Activated naive CD8-positive, alpha-beta T cell treated with anti-CD3 and anti-CD28 coated beads, Interleukin-2, amount 10 ng/mL, durations not matched to agents 7 days and 5 days (primary cell): ENCODE results near the gene FBXO22. TPM values are rescaled to one million over a fixed set of nuclear protein-coding genes. Genes with fewer than 3 reads are reported as not detected.
"Not testable (repeated sequence)": the region's sequence is repeated elsewhere in the genome, so short reads cannot be mapped to it uniquely, and the experiment has no call there.

ENCODE experiments used
- ATAC-seq: fragments of 150-1000 bp; cut with Tn5 transposase; one replicate; pipeline ENCODE4 v1.10.0; 2021; ENCODE audit warnings: low read depth, moderate library complexity
- POLR2A ChIA-PET: fragments of 350-600 bp; sonication (Branson Sonifier 250); formaldehyde crosslinking; loops from one replicate; lab custom pipeline; 2021; ENCODE audit warnings: antibody characterized with exemption; lab: Charles Lee
- DNase-seq: peaks from one replicate; pipeline ENCODE4 v3.0.0; 2021
- H3K27ac Mint-ChIP-seq: one replicate; pipeline ENCODE4 v1.8.0; 2022; ENCODE audit warnings: mild to moderate bottlenecking, mixed read lengths
- H3K27me3 Mint-ChIP-seq: one replicate; pipeline ENCODE4 v1.8.0; 2022; ENCODE audit warnings: mild to moderate bottlenecking, moderate library complexity, mixed read lengths
- H3K36me3 Mint-ChIP-seq: one replicate; pipeline ENCODE4 v1.8.0; 2021; ENCODE audit warnings: mild to moderate bottlenecking, mixed read lengths
- H3K4me1 Mint-ChIP-seq: one replicate; pipeline ENCODE4 v1.8.0; 2021; ENCODE audit warnings: mixed read lengths
- H3K4me3 Mint-ChIP-seq: one replicate; pipeline ENCODE4 v1.8.0; 2022; ENCODE audit warnings: mild to moderate bottlenecking, moderate library complexity, mixed read lengths
- H3K9me3 Mint-ChIP-seq: one replicate; pipeline ENCODE4 v1.8.0; 2021; ENCODE audit warnings: mixed read lengths
- total RNA-seq, 2 experiments: library from RNA; stranded (reverse); gene quantifications; one replicate each; pipeline ENCODE4 v1.2.3, GENCODE V29; 2021

FBXO22 gene
- total RNA-seq, 2 experiments from 2014 or later: 32.2 to 33.9 TPM

DNA sequence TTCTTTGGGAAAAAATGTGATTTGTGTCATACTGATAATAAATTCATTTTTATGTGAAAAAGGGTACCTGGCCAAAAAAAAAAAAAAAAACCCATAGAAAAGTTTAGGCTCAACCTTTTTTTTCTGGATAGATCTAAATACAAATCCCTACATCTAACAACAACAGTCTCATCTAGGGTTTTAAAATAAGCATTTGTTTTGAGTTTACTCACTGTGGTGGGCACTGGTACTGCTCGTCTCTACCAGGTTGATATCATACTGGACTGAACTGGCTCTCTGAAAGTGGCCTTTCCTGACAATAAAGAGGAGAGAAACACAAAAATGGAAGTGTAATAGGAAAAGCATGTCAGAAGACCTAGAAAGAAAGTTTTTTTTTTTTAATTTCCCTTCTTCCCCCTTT lies 52.0 kb downstream of the FBXO22 start:
- peaks cover 50% of the 10 kb centered on the region for H3K27me3 Mint-ChIP-seq
- H3K9me3 Mint-ChIP-seq: no peaks in the 10 kb centered on the region
- no peak overlapping the region for H3K4me3 Mint-ChIP-seq
- no peaks in the 10 kb centered on the region for H3K36me3 Mint-ChIP-seq
- no peaks in the 10 kb centered on the region for H3K4me1 Mint-ChIP-seq
- no peak for ATAC-seq
- POLR2A ChIA-PET: interaction anchor here (0.7 kb wide), 1 partner anchor 72 kb away, joined by 3 read pairs; no protein-coding TSS in a partner anchor
- no peak overlapping the region for H3K27ac Mint-ChIP-seq
- no peak for DNase-seq

DNA sequence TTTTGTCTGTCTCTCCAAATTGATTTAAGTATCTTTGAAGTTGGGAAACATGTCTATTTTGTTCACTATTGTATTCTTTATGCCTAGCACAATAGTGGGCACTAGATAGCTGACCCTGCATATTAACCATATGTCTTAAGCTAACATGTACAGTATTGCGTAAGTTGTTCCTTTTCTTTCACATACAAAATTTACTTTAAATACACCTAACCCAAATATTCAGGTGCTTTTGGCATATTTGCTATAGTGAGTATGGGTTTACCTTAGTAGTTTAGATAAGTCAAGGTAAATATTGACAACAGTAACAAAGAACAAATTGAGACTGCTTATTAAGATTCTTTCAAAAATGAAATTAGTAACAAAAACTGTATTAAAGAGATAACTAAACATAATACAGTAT lies 57.7 kb downstream of the FBXO22 start:
- DNase-seq (no peak), ATAC-seq (no peak)
- no peaks in the 10 kb centered on the region for H3K9me3 Mint-ChIP-seq
- POLR2A ChIA-PET: no interaction called here
- no peak overlapping the region for H3K4me3 Mint-ChIP-seq
- no peak overlapping the region for H3K27ac Mint-ChIP-seq
- peaks cover 15% of the 10 kb centered on the region for H3K27me3 Mint-ChIP-seq
- H3K36me3 Mint-ChIP-seq: no peaks in the 10 kb centered on the region
- no peaks in the 10 kb centered on the region for H3K4me1 Mint-ChIP-seq

DNA sequence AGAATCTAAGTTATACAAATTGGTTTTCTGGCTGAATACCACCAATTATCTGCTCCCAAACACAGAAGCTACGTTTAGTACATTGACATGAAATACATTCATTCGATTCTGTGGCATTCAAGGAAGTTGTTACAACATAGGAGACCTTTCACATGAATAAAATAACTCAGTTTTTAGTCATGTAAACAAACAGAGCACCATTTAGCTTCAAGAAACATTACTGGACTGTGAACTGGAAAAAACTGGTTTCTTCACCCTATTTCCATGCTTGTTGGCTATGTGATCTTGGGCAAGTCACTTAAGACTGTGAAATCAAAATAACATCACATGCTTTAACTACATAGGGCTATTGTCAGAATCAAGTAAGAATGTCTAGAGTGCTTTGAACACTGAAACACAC lies 62.4 kb downstream of the FBXO22 start:
- Mint-ChIP-seq H3K4me3 (no peak overlapping the region), H3K4me1 (no peaks in the 10 kb centered on the region), H3K36me3 (no peaks in the 10 kb centered on the region), H3K27ac (no peak overlapping the region), H3K9me3 (no peaks in the 10 kb centered on the region), H3K27me3 (peaks cover 8% of the 10 kb centered on the region)
- DNase-seq (no peak), ATAC-seq (no peak)
- POLR2A ChIA-PET: no interaction called here

DNA sequence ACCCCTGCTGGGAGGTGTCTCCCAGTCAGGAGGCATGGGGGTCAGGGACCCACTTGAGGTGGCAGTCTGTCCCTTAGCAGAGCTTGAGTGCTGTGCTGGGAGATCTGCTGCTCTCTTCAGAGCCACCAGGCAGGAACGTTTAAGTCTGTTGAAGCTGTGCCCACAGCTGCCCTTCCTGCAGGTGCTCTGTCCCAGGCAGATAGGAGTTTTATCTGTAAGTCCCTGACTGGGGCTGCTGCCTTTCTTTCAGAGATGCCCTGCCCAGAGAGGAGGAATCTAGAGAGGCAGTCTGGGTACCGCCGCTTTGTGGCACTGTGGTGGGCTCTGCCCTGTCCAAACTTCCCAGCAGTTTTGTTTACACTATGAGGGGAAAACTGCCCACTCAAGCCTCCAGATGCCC lies 73.1 kb downstream of the FBXO22 start:
- H3K4me3 Mint-ChIP-seq, H3K9me3 Mint-ChIP-seq, H3K4me1 Mint-ChIP-seq, POLR2A ChIA-PET, ATAC-seq, H3K27ac Mint-ChIP-seq, H3K36me3 Mint-ChIP-seq, DNase-seq: not testable (repeated sequence)
- H3K27me3 Mint-ChIP-seq: peaks cover 45% of the 10 kb centered on the region

DNA sequence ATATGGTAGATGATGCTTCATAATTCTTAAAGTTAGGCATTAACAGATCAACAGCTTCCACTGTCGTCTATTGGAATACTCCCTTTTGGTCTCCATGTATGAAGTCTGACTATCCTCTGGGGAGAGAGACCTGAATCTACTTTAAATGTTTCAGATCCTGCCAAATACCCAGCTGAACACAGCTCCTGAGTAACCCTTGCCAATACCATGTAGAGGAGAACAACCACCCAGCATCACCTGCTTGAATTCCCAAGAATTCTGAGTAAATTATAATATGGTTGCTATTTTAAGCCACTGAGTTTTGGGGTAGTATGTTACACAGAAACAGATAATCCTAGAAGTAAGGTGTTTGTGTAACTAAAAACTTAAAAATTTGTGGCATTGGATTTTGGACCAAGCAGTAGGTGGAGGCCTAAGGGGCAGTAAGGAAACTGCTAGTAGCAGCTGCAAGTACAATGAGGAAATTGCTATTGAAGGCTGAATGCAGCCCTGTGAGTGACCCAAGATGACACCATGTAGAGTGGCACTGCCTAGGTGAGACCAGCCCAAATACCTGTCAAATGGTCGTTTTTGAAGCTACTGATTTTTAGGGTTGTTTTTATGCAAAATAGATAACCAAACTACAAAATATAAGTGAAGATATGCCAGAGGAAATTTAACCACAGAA lies 77.6 kb downstream of the FBXO22 start:
- POLR2A ChIA-PET: no interaction called here

DNA sequence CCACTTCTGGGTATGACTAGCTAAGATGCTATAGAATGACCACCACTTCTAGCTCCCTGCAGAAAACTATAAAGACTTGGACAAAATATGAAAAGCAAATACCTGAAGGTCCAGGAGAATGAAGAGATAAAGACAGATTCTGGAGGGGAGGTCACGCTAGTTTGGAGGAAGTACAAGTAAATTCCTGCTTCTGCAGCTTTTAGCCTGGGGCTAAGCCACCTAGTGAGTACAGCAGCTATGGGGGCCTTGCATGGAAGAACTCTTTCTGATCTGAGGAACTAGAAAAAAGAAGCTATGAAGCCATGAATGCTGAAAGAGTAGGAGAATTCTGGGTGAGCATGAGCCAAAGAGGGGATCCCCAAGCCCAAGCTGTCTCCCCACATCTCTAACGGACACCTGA lies 78.8 kb downstream of the FBXO22 start:
- Mint-ChIP-seq H3K36me3 (no peaks in the 10 kb centered on the region), H3K4me3 (no peak overlapping the region), H3K27ac (no peak overlapping the region), H3K9me3 (no peaks in the 10 kb centered on the region), H3K4me1 (no peaks in the 10 kb centered on the region), H3K27me3 (peaks cover 24% of the 10 kb centered on the region)
- POLR2A ChIA-PET: no interaction called here
- no peak for ATAC-seq
- no peak for DNase-seq

More for the DNA sequence above, 77.6 kb downstream of the FBXO22 start:
- Mint-ChIP-seq H3K4me3 (no peak overlapping the region), H3K27ac (no peak overlapping the region), H3K36me3 (no peaks in the 10 kb centered on the region), H3K9me3 (no peaks in the 10 kb centered on the region), H3K4me1 (no peaks in the 10 kb centered on the region), H3K27me3 (peaks cover 24% of the 10 kb centered on the region)
- DNase-seq (no peak), ATAC-seq (no peak)

DNA sequence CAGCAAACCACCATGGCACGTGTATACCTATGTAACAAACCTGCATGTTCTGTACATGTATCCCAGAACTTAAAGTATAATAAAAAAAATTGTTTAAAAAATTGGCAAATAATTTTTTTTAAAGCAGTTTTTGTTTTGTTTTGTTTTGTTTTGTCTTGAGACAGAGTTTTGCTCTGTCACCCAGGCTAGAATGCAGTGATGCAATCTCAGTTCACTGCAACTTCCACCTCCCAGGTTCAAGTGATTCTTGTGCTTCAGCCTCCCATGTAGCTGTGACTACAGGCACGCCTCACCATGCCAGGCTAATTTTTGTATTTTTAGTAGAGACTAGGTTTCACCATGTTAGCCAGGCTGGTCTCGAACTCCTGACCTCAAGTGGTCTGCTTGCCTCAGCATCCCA lies 81.0 kb downstream of the FBXO22 start:
- H3K27me3 Mint-ChIP-seq: peaks cover 19% of the 10 kb centered on the region
- ATAC-seq, H3K4me3 Mint-ChIP-seq, H3K4me1 Mint-ChIP-seq, H3K27ac Mint-ChIP-seq, DNase-seq, H3K9me3 Mint-ChIP-seq, H3K36me3 Mint-ChIP-seq, POLR2A ChIA-PET: not testable (repeated sequence)

DNA sequence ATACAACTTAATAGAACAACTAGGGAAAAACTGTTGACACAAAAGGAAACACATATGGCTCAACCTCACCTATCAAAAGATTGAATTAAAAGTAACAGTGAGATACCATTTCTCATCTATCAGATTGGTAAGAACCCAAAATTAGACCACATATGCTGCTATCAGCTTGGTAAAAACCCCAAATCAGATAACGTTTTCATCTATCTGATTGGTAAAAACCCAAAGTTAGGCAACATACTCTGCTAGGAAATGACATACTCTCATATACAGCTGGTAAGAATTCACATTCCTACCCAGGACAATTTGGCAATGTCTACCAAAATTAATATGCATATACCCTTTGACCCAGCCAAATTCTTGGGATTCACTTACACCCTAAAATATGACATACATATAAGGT lies 82.3 kb downstream of the FBXO22 start:
- Mint-ChIP-seq H3K4me1 (peaks cover 2% of the 10 kb centered on the region), H3K4me3 (no peak overlapping the region), H3K27ac (no peak overlapping the region), H3K27me3 (peaks cover 10% of the 10 kb centered on the region), H3K9me3 (no peaks in the 10 kb centered on the region), H3K36me3 (peaks cover 1% of the 10 kb centered on the region)
- ATAC-seq (no peak), DNase-seq (no peak)
- POLR2A ChIA-PET: no interaction called here

DNA sequence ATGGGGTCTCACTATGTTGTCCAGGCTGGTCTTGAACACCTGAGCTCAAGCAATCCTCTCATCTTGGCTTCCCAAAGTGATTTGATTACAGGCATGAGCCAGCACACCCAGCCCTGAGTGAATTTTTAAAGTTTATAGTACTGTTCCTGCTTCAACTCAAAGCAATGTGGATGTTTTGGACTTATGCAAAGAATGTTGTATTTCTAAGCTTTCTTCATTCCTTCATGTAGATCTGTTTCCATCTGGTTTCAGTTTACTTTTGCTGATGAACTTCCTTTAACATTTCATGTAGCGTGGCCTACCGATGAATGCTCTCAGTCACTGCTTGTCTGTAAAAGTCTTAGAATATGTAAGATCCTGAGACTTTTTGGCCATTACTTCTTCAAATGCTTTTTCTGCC lies 85.4 kb downstream of the FBXO22 start:
- POLR2A ChIA-PET: no interaction called here
- H3K36me3 Mint-ChIP-seq: peaks cover 1% of the 10 kb centered on the region
- H3K27ac Mint-ChIP-seq: no peak overlapping the region
- DNase-seq (no peak), ATAC-seq (no peak)
- no peak overlapping the region for H3K4me3 Mint-ChIP-seq
- H3K27me3 Mint-ChIP-seq: no peaks in the 10 kb centered on the region
- peaks cover 2% of the 10 kb centered on the region for H3K4me1 Mint-ChIP-seq
- H3K9me3 Mint-ChIP-seq: no peaks in the 10 kb centered on the region

DNA sequence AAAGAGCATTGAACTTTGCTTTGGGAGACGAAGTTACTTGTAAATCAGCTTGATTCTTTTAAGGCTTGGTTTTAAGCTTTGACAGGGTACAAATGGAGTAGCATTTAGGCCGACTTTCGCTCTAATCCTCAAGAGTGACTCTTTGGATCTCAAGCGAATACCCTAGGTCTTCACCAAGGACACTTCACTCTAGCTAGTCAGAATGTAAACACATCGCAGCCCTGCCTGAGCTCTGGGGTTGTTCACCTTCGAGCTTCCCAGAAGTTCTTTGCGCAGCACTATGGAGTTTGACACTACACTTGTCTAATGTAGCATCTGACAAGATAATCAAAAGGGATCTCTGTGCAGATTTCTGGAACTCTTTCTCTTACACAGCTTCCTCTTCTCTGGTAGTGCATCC lies 86.2 kb downstream of the FBXO22 start:
- DNase-seq: no peak
- peaks cover 2% of the 10 kb centered on the region for H3K4me1 Mint-ChIP-seq
- POLR2A ChIA-PET: no interaction called here

More for the DNA sequence above, 86.2 kb downstream of the FBXO22 start:
- ATAC-seq: no peak
- H3K36me3 Mint-ChIP-seq: peaks cover 1% of the 10 kb centered on the region
- H3K27ac Mint-ChIP-seq: no peak overlapping the region
- peaks cover under 1% of the 10 kb centered on the region for H3K9me3 Mint-ChIP-seq
- peaks cover 4% of the 10 kb centered on the region for H3K27me3 Mint-ChIP-seq
- no peak overlapping the region for H3K4me3 Mint-ChIP-seq

Other genes starting within 250 kb of the FBXO22 start
- gene CSPG4, start 191.0 kb upstream of the FBXO22 start, total RNA-seq: not detected
- 10 to 100 TPM; 27.5 to 29.7 TPM for gene UBE2Q2, start 60.4 kb upstream of the FBXO22 start, total RNA-seq
- not detected for gene NRG4, start 108.5 kb downstream of the FBXO22 start, total RNA-seq
- not detected for gene TMEM266, start 156.1 kb downstream of the FBXO22 start, total RNA-seq